Midbrain (tissue), 1 donor: Measurements from ENCODE around the gene VWA3A.
"Not testable (repeated sequence)": the region's sequence is repeated elsewhere in the genome, so short reads cannot be mapped to it uniquely, and the experiment has no call there.

Experiments used
- DNase-seq: peaks from one replicate; lab custom pipeline; 2025; lab: John Stamatoyannopoulos, UW

VWA3A gene, protein sequence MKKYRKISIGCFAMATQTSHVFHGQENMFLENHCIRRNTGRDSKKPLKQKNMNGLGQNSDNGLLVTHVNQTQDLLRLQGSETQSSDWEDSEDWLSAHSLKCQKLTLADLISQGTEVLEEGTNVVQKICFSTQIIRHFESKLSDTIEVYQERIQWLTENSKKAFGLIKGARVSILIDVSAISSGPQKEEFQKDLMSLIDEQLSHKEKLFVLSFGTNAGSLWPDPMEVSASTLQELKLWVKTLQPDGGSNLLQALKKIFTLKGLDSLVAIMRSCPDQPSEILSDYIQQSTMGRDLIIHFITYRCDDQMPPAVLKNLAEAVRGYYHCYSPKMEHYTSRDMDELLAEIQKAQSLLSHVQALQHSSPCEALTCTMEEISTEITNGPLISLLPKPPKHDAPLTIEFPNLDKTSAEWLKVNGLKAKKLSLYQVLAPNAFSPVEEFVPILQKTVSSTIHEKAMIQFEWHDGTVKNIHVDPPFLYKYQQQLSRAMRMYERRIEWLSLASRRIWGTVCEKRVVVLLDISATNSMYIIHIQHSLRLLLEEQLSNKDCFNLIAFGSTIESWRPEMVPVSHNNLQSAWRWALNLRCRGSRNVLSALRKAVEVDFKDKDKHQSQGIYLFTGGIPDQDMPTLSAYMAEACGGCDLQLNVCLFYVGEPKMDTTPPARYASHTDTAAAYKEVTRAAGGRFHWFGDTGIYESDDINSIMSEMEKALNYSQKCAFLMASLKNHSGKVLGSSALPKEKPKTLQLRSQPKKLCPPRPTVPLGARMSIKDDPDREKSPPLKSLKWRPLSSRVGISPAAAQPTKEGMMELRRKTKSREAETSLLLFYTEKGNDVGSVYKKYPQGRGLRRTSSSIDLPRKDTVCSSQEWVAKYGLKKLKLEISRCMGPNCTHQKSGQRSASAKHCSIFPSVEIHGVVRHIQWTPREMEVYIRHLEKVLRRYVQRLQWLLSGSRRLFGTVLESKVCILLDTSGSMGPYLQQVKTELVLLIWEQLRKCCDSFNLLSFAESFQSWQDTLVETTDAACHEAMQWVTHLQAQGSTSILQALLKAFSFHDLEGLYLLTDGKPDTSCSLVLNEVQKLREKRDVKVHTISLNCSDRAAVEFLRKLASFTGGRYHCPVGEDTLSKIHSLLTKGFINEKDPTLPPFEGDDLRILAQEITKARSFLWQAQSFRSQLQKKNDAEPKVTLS

DNA sequence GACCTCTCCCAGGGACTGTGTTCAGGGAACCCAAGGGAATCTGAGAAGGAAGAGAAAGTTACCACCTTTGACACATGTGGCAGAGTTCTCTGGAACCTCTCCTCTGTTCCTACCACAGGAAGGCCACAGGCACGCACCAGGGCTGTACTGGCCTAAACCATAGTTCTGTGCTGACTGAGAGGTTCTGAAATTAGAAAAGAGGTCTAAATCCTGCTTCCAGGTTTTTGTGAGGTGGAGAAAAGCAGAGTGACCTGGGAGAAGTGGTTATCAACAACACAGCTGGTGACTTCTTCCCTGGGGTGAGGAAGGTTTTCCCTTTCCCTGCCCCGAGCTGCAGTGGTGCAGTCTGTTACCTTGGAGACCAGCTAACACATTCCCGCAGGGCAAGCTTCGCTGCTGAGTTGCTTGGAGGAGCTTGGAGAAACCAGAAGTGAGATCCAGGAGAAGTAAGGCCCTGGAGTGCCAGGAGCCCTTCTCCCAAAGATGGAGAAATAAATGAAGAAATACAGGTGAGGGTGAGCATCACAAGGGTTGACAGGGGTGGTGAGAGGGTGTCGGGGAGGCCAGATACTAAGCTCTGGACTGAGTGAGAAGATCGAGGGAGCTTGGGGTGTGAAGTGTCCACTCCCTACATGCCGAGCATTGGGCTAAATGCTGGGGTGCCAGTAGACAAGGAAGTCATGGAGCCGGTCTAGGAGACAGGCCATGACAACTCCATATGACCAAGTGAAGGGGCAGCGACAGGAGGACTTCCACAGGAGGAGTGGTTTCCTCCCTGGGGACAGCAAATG lies at the start of gene VWA3A:
VWA3A (plus strand) TSS at position 399 of the 791 bp plus-strand sequence; CDS start at position 496, 97 bp downstream.
- DNase-seq, result peak; percentile 16

DNA sequence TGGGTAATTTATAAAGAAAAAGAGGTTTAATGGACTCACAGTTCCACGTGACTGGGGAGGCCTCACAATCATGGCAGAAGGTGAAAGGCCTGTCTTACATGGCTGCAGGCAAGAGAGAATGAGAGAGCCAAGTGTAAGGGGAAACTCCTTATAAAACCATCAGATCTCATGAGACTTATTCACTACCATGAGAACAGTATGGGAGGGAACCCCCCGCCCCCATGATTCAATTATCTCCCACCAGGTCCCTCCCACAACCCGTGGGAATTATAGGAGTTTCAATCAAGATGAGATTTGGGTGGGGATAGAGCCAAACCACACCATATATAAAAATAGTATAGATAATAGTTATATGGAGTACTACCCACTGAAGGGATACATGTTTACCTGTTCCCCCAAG lies 48.5 kb upstream of the VWA3A start:
- not testable (repeated sequence) for DNase-seq

DNA sequence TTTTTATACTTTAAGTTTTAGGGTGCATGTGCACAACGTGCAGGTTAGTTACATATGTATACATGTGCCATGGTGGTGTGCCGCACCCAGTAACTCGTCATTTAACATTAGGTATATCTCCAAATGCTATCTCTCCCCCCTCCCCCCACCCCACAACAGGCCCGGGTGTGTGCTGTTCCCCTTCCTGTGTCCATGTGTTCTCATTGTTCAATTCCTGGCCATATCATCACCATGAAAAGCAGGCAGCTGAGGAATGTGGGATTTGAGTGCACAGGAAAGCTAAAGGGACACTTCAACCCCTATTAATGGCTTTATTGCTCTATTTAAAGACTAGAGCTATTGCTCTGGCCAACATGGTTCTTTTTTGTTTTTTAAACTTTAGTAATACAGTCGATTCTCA lies 46.5 kb upstream of the VWA3A start:
- DNase-seq, result not testable (repeated sequence)

DNA sequence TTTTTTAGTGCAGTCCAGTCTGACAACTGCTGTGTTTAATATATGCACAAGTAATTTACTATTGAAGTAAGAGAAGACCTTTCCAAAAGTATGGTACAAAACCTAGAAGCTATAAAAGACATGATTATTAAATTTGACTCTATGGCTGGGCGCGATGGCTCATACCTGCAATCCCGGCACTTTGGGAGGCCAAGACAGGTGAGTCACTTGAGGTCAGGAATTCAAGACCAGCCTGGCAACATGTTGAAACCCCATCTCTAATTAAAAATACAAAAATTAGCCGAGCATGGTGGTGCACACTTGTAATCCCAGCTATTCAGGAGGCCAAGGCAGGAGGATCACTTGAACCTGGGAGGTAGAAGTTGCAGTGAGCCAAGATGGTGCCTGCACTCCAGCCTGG lies 41.4 kb upstream of the VWA3A start:
- DNase-seq, result no peak

DNA sequence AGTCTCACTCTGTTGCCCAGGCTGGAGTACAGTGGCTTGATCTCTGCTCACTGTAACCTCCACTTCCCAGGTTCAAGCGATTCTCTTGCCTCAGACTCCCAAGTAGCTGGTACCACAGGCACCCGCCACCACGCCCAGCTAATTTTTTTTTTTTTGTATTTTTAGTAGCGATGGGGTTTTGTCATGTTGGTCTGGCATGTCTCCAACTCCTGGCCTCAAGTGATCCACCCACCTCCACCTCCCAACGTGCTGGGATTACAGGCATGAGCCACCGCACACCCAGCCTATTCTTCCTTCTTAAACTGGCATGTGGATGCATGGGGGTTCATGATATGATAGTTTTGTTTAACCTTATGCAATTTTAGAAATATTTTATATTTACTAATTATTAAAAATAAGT lies 39.4 kb upstream of the VWA3A start:
- no peak for DNase-seq

DNA sequence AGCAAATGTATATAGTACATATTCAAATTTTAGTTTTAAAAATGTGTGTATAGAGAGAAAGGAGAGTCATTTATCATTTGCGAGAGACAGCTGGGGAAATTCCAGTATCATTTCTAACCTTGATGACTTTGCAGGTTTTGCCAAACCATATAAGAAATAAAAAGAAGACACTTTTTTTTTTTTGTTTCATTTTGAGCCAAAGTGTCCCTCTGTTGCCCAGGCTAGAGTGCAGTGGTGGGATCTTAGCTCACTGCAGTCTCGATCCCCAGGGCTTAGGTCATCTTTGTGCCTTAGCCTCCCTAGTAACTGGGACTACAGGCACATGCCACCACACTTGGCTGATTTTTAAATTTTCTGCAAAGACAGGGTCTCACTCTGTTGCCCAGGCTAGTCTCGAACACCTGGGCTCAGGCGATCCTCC lies 38.4 kb upstream of the VWA3A start:
- DNase-seq, result no peak

DNA sequence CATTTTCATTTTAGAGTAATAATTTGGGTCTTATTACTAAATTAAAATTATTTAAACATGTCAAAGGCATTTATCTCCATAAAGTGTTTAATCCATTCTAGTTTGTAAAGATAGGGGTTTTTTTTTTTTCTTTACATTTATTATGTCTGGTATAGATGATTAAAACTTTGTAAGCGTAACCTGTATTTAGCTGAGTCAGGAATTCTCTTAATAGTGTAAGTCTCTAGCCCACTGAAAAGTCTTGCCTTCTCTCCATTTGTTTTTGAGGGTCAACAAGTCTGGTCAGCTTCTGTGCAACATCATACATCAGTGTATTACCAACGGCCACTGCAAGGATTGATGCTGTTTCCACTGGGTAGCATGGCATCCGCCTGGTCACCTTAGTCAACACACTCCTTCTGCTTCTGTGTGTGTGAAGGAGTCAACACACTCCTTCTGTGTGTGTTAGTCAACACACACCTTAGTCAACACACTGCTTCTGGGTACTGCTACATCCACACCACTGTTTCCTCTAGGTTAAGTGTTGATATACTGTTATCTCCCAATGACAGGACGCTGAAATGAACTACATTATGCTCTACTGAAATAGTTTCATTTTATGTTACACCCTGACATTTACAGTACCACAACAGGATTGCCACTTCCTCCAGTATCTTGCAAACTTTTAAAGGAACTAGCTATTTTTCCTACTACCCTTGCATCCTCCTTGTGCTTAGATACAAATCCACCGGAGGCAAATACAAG lies 37.3 kb upstream of the VWA3A start:
- no peak for DNase-seq

DNA sequence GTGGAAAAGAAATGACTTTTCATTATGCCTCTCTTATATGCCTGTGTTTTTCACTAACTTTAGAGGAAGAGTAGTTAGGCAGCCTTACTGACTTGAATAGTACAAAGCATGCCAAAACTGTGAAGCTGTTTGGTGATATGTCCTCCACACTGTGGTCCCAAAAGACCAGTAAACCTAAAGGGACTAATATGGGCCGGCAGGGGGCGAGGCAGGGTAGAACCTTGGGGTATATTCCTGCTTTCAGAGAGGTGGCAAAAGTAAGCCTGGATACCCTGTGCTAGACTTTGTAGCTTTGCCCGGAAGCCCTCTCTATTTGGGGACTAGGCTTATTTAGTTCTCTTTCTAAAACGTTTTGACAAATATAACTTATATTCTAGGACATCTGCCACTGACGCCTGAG lies 36.5 kb upstream of the VWA3A start:
- DNase-seq, result no peak

DNA sequence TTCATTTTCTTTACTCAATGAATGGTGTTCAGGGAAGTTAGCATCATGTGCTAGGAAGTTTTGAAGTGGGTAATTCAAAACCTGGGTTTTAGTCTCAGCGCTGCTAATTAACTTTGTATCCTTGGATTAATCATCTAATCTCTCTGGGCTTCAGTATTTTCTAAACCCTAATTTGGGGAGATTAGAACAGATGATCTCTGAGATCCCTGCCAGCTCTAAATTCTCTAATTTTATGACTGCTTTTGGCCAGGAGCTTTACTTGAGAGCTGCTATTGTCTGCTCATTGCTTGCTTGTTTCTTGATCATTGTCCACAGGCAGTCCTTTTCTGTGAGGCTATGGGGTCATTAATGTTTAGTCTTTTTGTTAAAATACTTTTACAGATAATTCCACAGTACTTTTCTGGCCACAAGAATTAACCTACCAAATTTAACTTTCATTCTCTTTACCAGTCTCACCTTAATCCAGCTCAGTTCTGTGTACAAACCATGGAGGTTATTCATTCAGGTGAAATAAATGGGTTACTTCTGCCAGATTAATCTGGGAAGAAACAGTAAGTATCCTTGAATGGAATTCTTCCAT lies 28.4 kb upstream of the VWA3A start:
- no peak for DNase-seq

DNA sequence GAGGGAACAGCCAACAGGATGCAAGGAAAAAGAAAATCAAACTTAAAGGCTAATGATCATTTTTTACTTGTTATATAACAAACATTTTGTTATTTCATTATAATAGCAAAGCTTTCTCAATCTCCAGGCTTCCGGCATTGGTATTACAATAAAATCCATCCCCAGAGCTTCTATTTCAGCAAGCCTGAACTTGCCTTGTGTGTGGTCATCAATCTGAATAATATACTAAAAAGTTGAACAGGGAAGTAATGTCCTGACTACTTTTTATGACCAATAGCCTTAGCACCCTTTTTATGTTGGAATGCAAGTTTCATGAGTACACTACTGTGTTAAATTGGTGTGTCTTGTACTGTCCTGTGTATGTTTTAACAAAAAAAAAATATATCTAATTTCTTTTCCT lies 27.1 kb upstream of the VWA3A start:
- no peak for DNase-seq

DNA sequence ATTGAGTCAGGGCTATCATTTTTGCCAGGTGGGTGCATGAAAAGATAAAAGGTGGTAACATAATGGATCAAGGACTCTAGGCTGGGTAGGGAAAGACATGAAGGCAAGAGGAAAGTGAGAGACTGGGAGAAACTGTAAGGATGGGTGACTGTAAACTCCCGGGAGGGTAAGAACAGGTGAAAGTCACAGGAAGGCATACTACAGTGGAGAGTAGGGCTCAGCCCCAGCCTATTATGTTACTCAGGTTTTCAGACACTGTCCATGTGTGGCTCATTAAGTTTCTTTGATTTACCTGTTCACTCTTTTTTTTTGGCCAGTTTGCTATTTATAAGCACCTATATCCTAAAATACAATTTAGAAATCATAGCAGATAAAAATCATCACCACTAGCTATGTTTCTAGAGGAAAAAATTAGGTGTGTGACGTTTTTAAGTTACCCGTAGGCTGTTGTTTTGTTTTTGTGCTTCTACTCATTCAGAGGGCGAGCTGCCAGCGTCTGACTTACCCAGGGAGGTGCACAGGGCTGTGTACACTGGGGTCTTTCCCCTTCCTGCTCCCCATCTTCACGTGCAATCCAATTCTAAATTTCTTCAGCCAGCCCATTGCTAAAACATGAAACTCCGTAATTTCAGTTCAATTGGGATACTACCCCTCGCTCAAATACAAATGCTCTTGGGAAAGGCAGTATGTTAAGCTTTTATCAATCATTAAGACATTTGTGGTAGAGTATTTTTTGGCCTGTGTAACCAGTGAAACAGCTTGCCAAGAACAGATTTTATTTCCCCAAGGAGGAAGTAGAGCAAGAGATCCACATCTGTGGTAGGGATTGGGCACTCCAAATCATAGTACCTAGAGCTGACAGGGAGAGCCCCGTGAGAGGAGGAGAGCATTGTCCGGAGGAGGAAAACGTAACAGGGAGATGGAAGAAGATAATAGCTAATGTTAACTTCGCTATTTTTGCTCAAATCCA lies 21.7 kb upstream of the VWA3A start:
- no peak for DNase-seq

DNA sequence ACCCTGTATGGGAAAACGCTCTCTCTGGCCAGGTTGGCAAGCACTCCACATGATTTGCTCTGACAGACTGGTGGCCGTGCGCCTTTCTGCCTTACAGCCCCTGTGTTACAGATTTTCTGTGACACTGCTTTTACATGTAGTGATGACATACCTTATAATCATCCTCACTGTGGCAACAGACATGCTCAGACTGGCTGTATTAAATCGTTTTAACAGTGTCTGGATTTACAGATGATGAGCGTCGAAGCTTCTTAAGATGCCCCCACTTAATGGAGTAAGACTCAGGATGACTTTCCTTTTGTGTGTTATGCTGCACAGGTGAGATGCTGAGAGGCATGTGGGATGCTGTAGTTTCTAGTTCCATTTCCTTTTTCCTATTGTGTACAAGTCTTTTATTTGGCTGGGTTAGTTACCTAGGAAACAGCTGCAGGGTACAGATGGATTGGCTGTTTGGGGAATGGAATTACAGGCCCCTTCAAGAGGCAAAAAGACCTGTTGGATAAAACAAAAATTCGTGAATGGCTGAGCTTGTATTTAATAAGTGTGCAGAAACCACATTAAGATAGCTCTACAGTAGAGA lies 20.9 kb upstream of the VWA3A start:
- DNase-seq, result no peak

DNA sequence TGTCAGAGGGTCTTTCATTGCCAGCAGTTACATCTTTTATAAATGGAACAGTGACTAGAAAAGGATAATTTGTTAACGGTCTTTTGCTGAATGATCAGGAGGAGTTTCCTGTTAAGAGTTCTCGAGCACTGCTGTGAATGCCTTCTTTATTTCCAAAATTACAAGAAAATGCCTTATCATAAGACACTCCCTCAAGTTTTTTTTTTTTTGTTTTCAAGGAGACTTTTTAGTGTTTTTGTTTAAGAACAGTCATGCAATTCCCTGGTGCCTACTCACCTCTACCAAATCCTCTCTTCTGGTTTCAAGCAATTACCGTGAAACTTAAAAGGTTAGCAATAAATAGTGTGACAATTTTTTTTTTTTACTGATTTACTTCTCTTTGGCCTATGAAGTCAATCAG lies 19.0 kb upstream of the VWA3A start:
- DNase-seq, result no peak

DNA sequence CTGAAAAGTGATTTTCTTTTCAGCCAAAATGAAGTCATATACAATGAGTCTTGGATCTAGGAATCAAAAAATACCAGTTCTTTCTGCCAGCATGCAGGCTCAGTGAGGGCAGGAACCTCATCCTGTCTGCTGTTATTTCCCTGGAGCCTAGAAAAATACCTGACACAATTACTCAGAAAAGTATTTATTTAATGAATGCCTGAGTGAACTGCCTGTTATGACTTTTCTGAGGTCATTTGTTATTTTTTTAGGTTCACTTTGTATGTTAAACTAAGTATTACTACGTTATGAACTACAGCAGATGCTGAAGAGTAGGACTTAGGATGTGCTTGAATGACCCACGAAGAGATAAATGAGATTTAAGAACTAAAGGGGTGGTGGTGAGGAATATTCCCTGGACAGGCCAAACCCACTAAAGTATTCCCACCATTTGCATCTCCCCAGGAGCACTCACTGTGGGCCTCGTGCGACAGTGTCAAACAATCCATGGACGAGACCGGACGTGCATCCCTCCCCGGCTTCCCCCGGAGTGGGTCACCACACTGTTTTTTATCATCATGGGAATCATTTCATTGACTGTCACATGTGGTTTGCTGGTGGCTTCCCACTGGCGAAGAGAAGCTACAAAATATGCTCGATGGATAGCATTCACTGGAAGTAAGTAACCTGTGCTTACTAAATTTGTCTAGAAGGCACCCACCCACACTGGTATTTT lies 17.1 kb upstream of the VWA3A start:
- DNase-seq, result no peak

DNA sequence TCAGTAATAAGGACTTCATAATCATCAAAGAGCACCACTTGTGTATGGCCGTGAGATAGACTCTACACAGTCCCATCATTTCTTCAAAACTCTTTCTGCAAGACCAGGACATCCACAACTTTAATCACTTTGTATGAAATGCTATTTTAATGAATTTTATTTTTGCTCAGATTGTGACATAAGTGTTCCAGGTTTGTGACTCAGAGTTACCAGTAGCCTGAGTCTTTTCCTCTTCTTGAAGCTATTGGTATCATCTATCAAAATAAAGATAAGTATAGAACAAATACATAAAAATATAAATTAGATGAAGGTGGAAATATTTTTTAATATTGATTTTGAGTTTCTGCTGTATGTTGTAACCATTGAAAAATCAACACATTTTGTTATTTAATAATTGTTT lies 16.6 kb upstream of the VWA3A start:
- DNase-seq, result no peak

DNA sequence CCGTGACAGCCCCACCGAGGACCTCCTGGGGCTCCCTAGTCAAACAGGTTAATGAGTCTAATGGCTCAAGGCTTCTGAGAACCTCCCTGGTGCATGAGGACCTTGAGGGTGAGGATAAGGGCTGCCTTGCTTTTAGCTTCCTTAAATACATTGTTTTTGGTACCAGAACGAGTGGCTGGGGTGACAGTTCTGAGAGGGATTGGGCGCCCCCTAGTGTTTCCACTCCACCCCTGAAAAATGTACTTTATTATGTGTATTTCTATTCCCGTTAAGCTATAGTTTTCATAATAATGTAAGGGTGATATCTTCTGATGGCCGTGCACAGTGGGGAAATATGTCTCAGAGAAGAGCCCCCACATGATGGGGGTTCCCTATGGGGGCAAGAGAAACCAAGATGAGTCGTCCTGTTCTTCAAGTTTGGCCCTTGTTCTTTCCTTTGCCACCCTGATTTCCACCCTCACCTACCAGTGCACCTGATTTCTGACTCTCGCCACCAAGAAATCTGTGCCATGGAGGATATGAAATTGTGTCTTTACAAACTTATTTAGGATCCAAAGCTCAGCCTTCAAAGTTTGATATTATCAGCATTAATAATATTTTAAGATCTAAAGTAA lies 14.5 kb upstream of the VWA3A start:
- peak; percentile 22 for DNase-seq

DNA sequence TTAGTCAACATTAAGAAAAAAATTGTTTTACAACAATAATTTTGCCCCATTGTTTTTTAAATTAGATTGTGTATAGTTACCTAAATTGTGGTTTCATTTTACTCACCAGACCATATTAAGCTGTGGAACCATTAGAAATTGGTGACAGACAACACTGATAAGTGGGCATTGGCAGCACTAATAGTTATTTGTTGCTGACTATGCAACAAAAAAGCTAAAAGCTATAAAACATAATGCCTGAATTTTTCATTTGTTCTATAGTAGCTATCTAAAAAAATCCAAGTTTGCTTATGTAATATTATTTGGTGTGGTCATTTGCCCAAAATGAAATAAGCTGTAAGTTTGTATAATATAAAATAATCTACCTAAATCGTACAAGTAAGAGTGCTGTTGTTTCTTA lies 13.7 kb upstream of the VWA3A start:
- no peak for DNase-seq

DNA sequence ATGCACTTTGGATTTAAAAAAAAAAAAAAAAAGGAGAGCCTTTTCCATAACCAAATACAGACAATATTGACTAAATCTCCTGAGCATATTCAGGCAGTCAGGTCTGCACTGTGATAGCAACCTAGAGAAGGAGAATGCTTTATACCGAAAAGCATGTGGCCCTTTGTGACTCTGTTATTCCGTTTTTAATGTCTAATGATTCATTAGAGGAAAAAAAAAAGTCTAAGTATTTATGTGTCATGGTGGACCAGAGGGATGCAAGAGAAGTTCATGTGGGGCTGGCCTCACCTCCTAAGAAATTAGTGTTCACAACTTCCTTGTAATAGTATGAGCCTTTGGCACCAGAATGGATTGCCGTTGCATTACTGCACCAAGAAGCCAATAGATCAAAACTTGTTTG lies 11.3 kb upstream of the VWA3A start:
- no peak for DNase-seq
